Transverse colon (tissue), 4 donors: Measurements from ENCODE around the gene ZMIZ1. TPM values are rescaled to one million over a fixed set of nuclear protein-coding genes. Genes with fewer than 3 reads are reported as not detected.

Experiments used
- DNase-seq: peaks from one replicate; pipeline ENCODE4 v3.0.0-alpha.2; 2019
- H3K27ac ChIP-seq, 4 donors: fragments of 200-600 bp; sonication (generic); 2 replicates each; pipeline ENCODE4 v1.5.1; 2016 to 2018; ENCODE audit warnings: inconsistent platforms in 4 of 4
- H3K27me3 ChIP-seq: fragments of 200-600 bp; sonication (generic); 2 replicates; pipeline ENCODE4 v1.5.1; 2017; ENCODE audit warnings: inconsistent platforms
- H3K36me3 ChIP-seq, 4 donors: fragments of 200-600 bp; sonication (generic); 2 replicates each; pipeline ENCODE4 v1.5.1; 2017 to 2019; ENCODE audit warnings: inconsistent platforms in 4 of 4
- H3K4me1 ChIP-seq, 4 donors: fragments of 200-600 bp; sonication (generic); 2 replicates each; pipeline ENCODE4 v1.5.1; 2017 to 2020; ENCODE audit warnings: inconsistent platforms in 4 of 4
- H3K4me3 ChIP-seq, 4 donors: fragments of 200-600 bp; sonication (generic); 1 replicate in 1 of 4; 2 replicates in 3 of 4; pipeline versions ENCODE4 v1.5.1 to v1.6.1; 2017 to 2019; ENCODE audit warnings: inconsistent platforms in 4 of 4
- H3K9me3 ChIP-seq, 2 donors: fragments of 200-600 bp; sonication (generic); 2 replicates each; pipeline ENCODE4 v1.5.1; 2017 to 2019; ENCODE audit warnings: inconsistent platforms in 2 of 2
- CTCF ChIP-seq, 5 experiments: fragments of 200-600 bp in 3 of 5; fragments of 450-650 bp in 2 of 5; sonication (generic) in 3 of 5; IDR thresholded peaks; 1 replicate in 2 of 5; 2 replicates in 3 of 5; pipeline ENCODE4 v1.5.1; 2016 to 2017; ENCODE audit warnings: antibody characterized with exemption in 5 of 5, inconsistent platforms in 3 of 5, mild to moderate bottlenecking in 2 of 5, moderate library complexity in 1 of 5
- EP300 ChIP-seq: sonication (generic); formaldehyde crosslinking; IDR thresholded peaks from one replicate; pipeline ENCODE4 v1.6.1; 2017; ENCODE audit warnings: antibody characterized with exemption, low read depth
- POLR2A ChIP-seq: fragments of 450-650 bp; IDR thresholded peaks from one replicate; pipeline ENCODE4 v1.6.1; 2016; ENCODE audit warnings: antibody characterized with exemption, mild to moderate bottlenecking, moderate library complexity
- POLR2AphosphoS5 ChIP-seq, 3 donors: sonication (generic); formaldehyde crosslinking; IDR thresholded peaks; one replicate each; pipeline ENCODE4 v1.6.1; 2016; ENCODE audit warnings: antibody characterized with exemption in 3 of 3
- WGBS, 2 donors: methylation state at CpG; one replicate each; pipeline ENCODE4 v1.1.5; 2018; ENCODE audit warnings: low coverage in 1 of 2; 5-methylcytosine and 5-hydroxymethylcytosine counted together
- in situ Hi-C, 4 donors: fragments of 200-750 bp; cut with MboI; loops; one replicate each; pipeline versions ENCODE4 v1.15.0 to v1.15.1; 2017; ENCODE audit warnings: low sequenced_read_pairs in 3 of 4, low pct_ligation_motif_present in 1 of 4, low pct_unique_long_range_greater_than_20kb in 1 of 4
- intact Hi-C: fragments of 100-400 bp; cut with DNase I; formaldehyde crosslinking; loops from one replicate; pipeline ENCODE4 v1.15.1; 2023; ENCODE audit warnings: low total_unique reads
- total RNA-seq, 4 donors: library from RNA; depleted of rRNA; stranded (reverse); fragments of >200 nt; gene quantifications; one replicate each; pipeline ENCODE4 v1.1.0, GENCODE V29; 2016

ZMIZ1 gene
- total RNA-seq, 4 donors from 2014 or later, result 32.0 to 108 (median 63.0) TPM

DNA sequence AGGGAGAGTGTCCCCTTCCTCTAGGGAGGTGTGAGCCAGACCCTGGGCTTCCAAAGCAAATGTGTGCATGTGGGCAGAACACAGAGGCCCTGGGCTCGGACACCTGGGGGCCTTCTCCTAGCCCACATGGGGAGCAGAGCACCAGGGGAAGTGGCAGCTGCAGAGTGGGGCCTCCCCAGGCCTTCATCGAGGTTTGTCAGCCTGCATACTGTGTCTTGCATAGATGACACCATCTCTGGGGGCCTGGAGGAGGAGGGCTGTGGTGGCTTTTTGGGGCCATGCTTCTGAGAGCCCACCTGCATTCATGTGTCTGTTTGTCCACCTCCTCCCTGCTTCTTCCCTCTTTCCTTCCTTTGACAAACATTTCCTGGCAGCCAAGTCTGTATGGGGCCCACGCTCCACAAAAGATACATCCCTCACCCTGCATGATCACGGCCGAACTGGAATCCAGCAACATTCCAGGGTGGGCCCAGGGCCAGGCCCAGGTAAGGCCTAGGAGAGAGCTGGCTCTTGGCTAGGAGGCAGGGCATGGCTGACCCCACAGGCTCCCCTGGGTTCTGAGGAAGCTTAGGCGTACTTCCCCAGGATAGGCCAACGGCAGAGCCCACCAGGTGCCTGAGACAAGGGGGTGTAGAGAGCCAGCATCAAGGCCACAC lies 79.2 kb downstream of the ZMIZ1 start:
- Histone ChIP-seq H3K27me3 (no peaks in the 10 kb centered on the region), H3K27ac (peak overlapping the region; percentile 75 to 87 (median 84)), H3K9me3 (no peaks in the 10 kb centered on the region), H3K36me3 (no peaks in the 10 kb centered on the region), H3K4me3 (no peak overlapping the region), H3K4me1 (peaks cover 62 to 82% (median 72%) of the 10 kb centered on the region in 4 donors)
- TF ChIP-seq POLR2AphosphoS5 (IDR thresholded peaks at IDR 0.05), result no peak
- no peak for TF ChIP-seq EP300
- no peak for TF ChIP-seq CTCF (IDR thresholded peaks at IDR 0.05)
- TF ChIP-seq POLR2A, result no peak
- intact Hi-C loops, result no loop called here
- DNase-seq, result no peak
- in situ Hi-C loops, result no loop called here
- 74% methylated on average over 7 of the region's 7 CpGs; no CpG with 5 or more reads in 1 of the 2 donors for WGBS, 2 donors

DNA sequence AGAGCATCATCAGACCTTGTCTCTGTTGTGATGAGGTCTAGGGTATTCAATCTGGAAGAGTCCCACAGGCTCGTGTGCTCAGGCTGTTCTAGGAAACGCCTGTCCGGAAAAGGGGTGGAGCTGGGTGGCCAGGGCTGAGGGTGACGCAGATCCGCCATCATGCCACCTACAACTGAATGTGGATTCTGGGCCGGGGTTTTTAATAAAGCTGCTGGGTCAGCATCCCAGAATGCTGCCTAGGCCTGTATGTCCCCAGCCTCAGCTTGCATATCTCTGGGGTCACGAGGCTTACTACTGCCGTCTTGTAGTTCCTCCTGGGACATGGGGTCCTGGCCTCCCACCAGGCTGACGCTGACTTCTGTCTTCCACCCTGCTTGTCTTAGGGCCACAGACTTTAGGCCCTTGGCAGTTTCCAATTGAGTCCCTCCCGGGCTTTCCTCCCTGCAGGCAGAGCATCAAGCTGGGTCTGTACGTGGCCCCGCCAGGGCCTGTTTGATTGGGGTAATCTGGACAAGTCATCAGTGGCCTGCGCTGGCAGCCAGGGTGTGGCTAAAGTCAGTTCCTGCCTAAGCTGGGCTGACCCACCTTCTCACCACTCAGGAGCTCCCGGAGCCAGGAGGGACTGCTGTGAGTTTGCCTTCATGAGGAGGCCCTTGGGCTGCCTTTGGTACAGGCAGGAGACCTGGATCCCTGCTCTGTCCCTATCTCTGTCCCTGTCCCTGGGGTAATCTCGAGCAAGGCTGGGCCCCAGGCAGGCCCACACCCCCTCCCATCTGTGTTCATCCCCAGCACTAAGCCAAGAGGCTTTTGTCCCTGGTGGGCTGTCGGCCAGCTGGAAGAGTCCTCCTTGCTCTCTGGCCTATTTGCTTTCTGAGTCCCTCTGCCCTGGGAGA lies 79.9 kb downstream of the ZMIZ1 start:
- Histone ChIP-seq H3K27me3 (no peaks in the 10 kb centered on the region), H3K4me1 (peaks cover 62 to 82% (median 71%) of the 10 kb centered on the region in 4 donors), H3K9me3 (no peaks in the 10 kb centered on the region), H3K4me3 (no peak overlapping the region), H3K27ac (peak overlapping the region; percentile 75 to 87 (median 84)), H3K36me3 (no peaks in the 10 kb centered on the region)
- WGBS, 2 donors, result 56% methylated on average over 16 of the region's 16 CpGs; no CpG with 5 or more reads in 1 of the 2 donors
- intact Hi-C loops, result no loop called here
- DNase-seq, result peak; percentile 72
- in situ Hi-C loops, result no loop called here
- no peak for TF ChIP-seq CTCF (IDR thresholded peaks at IDR 0.05)
- TF ChIP-seq POLR2A, result peak; percentile 14
- peak in 2 of 3 donors; percentile 7 for TF ChIP-seq POLR2AphosphoS5 (IDR thresholded peaks at IDR 0.05)

DNA sequence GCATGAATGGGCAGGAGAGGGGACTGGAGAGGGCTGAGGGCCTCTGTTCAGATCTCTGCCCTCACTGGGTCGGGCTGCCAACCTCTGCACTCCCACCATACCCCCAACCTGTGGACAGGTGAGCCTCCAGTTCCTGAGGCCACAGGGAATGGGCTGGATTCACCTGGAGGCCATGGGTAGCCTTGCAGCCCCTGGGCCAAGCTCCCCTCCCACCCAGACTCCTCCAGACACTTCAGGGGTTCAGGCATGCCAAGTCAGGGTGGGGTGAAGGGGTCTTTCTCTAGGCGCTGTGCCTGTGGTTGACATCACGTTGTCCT lies 80.5 kb downstream of the ZMIZ1 start:
- no peak overlapping the region for H3K4me3 ChIP-seq
- H3K9me3 ChIP-seq, result no peaks in the 10 kb centered on the region
- H3K27ac ChIP-seq, result peak overlapping the region; percentile 75 to 87 (median 84)
- intact Hi-C loops, result no loop called here
- in situ Hi-C loops, result no loop called here
- WGBS, 2 donors, result 33% methylated on average over 3 of the region's 3 CpGs; no CpG with 5 or more reads in 1 of the 2 donors
- no peaks in the 10 kb centered on the region for H3K27me3 ChIP-seq
- no peak for TF ChIP-seq EP300
- TF ChIP-seq POLR2A, result no peak
- TF ChIP-seq CTCF (IDR thresholded peaks at IDR 0.05), result peak in 1 of 5 experiments; percentile 9
- TF ChIP-seq POLR2AphosphoS5 (IDR thresholded peaks at IDR 0.05), result no peak
- no peaks in the 10 kb centered on the region for H3K36me3 ChIP-seq
- peaks cover 62 to 82% (median 69%) of the 10 kb centered on the region in 4 donors for H3K4me1 ChIP-seq
- no peak for DNase-seq

DNA sequence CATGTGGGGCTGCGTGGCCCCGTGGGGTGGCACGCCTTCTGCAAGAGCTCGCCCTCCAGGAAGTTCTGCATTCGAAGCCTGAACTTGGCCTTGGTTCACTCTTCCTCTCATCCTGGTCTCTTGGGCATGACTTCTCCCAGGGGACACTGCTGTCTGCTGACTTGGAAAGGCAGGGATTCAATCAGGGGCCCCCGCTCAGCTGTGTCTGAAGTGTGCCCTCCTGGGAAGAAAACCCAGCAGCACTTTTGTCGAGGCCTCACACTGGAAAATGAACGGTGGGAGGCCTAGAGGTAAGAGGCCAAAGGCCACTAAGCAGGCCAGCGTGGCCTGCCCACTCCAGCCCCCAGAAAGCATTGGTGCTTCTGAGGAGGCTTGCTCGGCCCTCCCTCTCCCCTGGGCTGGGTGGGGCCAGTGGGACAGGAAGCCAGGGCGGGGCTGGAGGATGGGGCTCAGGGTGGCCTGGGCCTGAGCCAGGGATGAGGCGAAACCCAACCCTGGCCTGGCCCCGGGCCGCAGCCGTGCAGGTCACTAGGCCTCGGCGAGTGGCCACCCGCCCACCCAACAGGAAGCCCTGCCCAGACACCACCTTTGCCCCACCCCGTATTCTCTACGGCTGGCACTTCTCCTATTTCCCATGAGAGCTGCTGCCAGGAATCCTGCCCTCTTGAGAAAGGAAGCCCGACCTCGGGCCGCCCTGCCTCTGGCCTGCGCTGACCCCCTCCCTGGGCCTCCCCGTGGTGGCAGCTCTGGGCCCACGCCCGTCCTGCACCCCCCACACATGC lies 81.1 kb downstream of the ZMIZ1 start:
- intact Hi-C loops (loop anchor here (10.0 kb wide), 1 partner anchor 75 kb away; no protein-coding TSS in a partner anchor), in situ Hi-C loops (no loop called here)
- WGBS, 2 donors, result 24% methylated on average over 22 of the region's 27 CpGs; no CpG with 5 or more reads in 1 of the 2 donors
- DNase-seq, result peak; percentile 84
- H3K27me3 ChIP-seq, result no peaks in the 10 kb centered on the region
- H3K4me1 ChIP-seq, result peaks cover 62 to 82% (median 67%) of the 10 kb centered on the region in 4 donors
- TF ChIP-seq POLR2AphosphoS5 (IDR thresholded peaks at IDR 0.05) (peak in 2 of 3 donors; percentile 36 to 37), CTCF (IDR thresholded peaks at IDR 0.05) (no peak), POLR2A (peak; percentile 21), EP300 (no peak)
- peak overlapping the region; percentile 75 to 87 (median 84) for H3K27ac ChIP-seq
- H3K4me3 ChIP-seq, result no peak overlapping the region
- H3K36me3 ChIP-seq, result no peaks in the 10 kb centered on the region
- no peaks in the 10 kb centered on the region for H3K9me3 ChIP-seq
